Fibroblast of lung (primary cell): ENCODE data around the gene ARHGEF11. TPM values are rescaled to one million over a fixed set of nuclear protein-coding genes. Genes with fewer than 3 reads are reported as not detected.

Experiments used
- DNase-seq, 2 donors: peaks; one replicate each; pipeline versions ENCODE4 v3.0.0 to v3.0.0-alpha.2; 2010; ENCODE audit warnings: low read depth in 2 of 2
- H2AFZ ChIP-seq: 2 replicates; pipeline ENCODE4 v1.5.1; 2012; ENCODE audit warnings: low read length, control low read depth, inconsistent platforms
- H3K27ac ChIP-seq: 2 replicates; pipeline ENCODE4 v1.5.1; 2011; ENCODE audit warnings: low read length, control low read depth; ENCODE audit not compliant: insufficient read depth
- H3K27me3 ChIP-seq: 2 replicates; pipeline ENCODE4 v1.5.1; 2011; ENCODE audit warnings: mild to moderate bottlenecking, low read length; ENCODE audit not compliant: control insufficient read depth, insufficient read depth
- H3K36me3 ChIP-seq: 2 replicates; pipeline ENCODE4 v1.5.1; 2011; ENCODE audit warnings: low read length; ENCODE audit not compliant: control insufficient read depth, insufficient read depth
- H3K4me1 ChIP-seq: 2 replicates; pipeline ENCODE4 v1.5.1; 2011; ENCODE audit warnings: low read length; ENCODE audit not compliant: control insufficient read depth, insufficient read depth; ENCODE audit errors: extremely low read depth
- H3K4me2 ChIP-seq: 2 replicates; pipeline ENCODE4 v1.5.1; 2011; ENCODE audit warnings: low read length, control low read depth; ENCODE audit not compliant: insufficient read depth; ENCODE audit errors: extremely low read depth
- H3K4me3 ChIP-seq, 4 experiments: fragments of 200-600 bp in 1 of 4; sonication (generic) in 1 of 4; replicated peaks in 1 of 4; 2 replicates each; pipeline ENCODE4 v1.5.1; 2011 to 2016; ENCODE audit warnings: low read length in 4 of 4, low read depth in 3 of 4, mild to moderate bottlenecking in 3 of 4, control low read depth in 2 of 4, inconsistent platforms in 1 of 4, mixed read lengths in 1 of 4; ENCODE audit not compliant: insufficient read depth in 1 of 4; ENCODE audit errors: control extremely low read depth in 1 of 4
- H3K79me2 ChIP-seq: 2 replicates; pipeline ENCODE4 v1.5.1; 2012; ENCODE audit warnings: mild to moderate bottlenecking, low read length, inconsistent platforms; ENCODE audit not compliant: control insufficient read depth, insufficient read depth
- H3K9ac ChIP-seq: 2 replicates; pipeline ENCODE4 v1.5.1; 2011; ENCODE audit warnings: mild to moderate bottlenecking, low read length, control low read depth; ENCODE audit not compliant: insufficient read depth
- H3K9me3 ChIP-seq: 2 replicates; pipeline ENCODE4 v1.5.1; 2012; ENCODE audit warnings: low read depth, low read length; ENCODE audit not compliant: control insufficient read depth, insufficient read depth
- H4K20me1 ChIP-seq: 2 replicates; pipeline ENCODE4 v1.5.1; 2011; ENCODE audit warnings: low read length; ENCODE audit not compliant: control insufficient read depth, insufficient read depth; ENCODE audit errors: extremely low read depth
- CTCF ChIP-seq, 2 donors: IDR thresholded peaks in 1 of 2; conservative IDR thresholded peaks in 1 of 2; 1 replicate in 1 of 2; 2 replicates in 1 of 2; pipeline ENCODE4 v1.5.1; 2011 to 2012; ENCODE audit warnings: low read length in 2 of 2, control low read depth in 1 of 2, inconsistent platforms in 1 of 2, low read depth in 1 of 2, mild to moderate bottlenecking in 1 of 2
- EZH2 ChIP-seq: IDR thresholded peaks from 2 replicates; pipeline ENCODE4 v1.5.1; 2012; ENCODE audit warnings: low read length, control low read depth, mild to moderate bottlenecking; ENCODE audit errors: missing control alignments
- polyA plus RNA-seq, 2 donors: library from polyadenylated mRNA; depleted of rRNA in 1 of 2; stranded (reverse) in 1 of 2; unstranded in 1 of 2; fragments of >200 nt; gene quantifications; 2 replicates each; pipeline ENCODE4 v1.2.1, GENCODE V29; 2011 to 2012; ENCODE audit warnings: missing spikeins in 1 of 2
- total RNA-seq: library from RNA; depleted of rRNA; stranded (reverse); fragments of >200 nt; gene quantifications from 2 replicates; pipeline ENCODE4 v1.2.1, GENCODE V29; 2014

ARHGEF11 gene
- total and polyA plus RNA-seq, 2 donors (not counting 1 experiment from before 2014, with no cell fraction given) = 12.8 to 29.1 TPM

- no peak overlapping the region for H3K4me3 ChIP-seq
- H4K20me1 ChIP-seq = no peaks in the 10 kb centered on the region
- no peaks in the 10 kb centered on the region for H3K36me3 ChIP-seq
- TF ChIP-seq CTCF (conservative IDR thresholded peaks at IDR 0.05 in 1 of 2, IDR thresholded peaks at IDR 0.05 in 1 of 2; ENCODE audit: low read depth in 1 of 2, low read length in 2 of 2) (no peak), EZH2 (no peak)
- no peaks in the 10 kb centered on the region for H3K27me3 ChIP-seq
- DNase-seq = no peak
- no peak overlapping the region for H3K4me2 ChIP-seq
- H3K9ac ChIP-seq = no peak overlapping the region
- no peaks in the 10 kb centered on the region for H3K9me3 ChIP-seq
- peaks cover 6% of the 10 kb centered on the region for H3K4me1 ChIP-seq
- H2AFZ ChIP-seq = no peak overlapping the region
- H3K79me2 ChIP-seq = peaks cover 3% of the 10 kb centered on the region
- no peak overlapping the region for H3K27ac ChIP-seq
These were observed 33.7 kb downstream of the ARHGEF11 start for GRCh38 chr1:157011845-157012244.

GRCh38 chr1:157008502-157008901, 37.0 kb downstream of the ARHGEF11 start:
- no peak overlapping the region for H3K9ac ChIP-seq
- H3K27ac ChIP-seq = no peak overlapping the region
- H3K4me1 ChIP-seq = peaks cover 6% of the 10 kb centered on the region
- no peaks in the 10 kb centered on the region for H3K36me3 ChIP-seq
- TF ChIP-seq EZH2 (no peak), CTCF (conservative IDR thresholded peaks at IDR 0.05 in 1 of 2, IDR thresholded peaks at IDR 0.05 in 1 of 2; ENCODE audit: low read depth in 1 of 2, low read length in 2 of 2) (no peak)
- no peak overlapping the region for H3K4me3 ChIP-seq
- H3K9me3 ChIP-seq = no peaks in the 10 kb centered on the region
- no peaks in the 10 kb centered on the region for H3K27me3 ChIP-seq
- DNase-seq = no peak
- no peaks in the 10 kb centered on the region for H4K20me1 ChIP-seq
- H3K4me2 ChIP-seq = peak overlapping the region; percentile 29
- peaks cover 3% of the 10 kb centered on the region for H3K79me2 ChIP-seq
- no peak overlapping the region for H2AFZ ChIP-seq

GRCh38 chr1:157007306-157007705, 38.2 kb downstream of the ARHGEF11 start:
- TF ChIP-seq EZH2 (no peak), CTCF (conservative IDR thresholded peaks at IDR 0.05 in 1 of 2, IDR thresholded peaks at IDR 0.05 in 1 of 2; ENCODE audit: low read depth in 1 of 2, low read length in 2 of 2) (no peak)
- Histone ChIP-seq H3K9me3 (no peaks in the 10 kb centered on the region), H4K20me1 (no peaks in the 10 kb centered on the region), H2AFZ (no peak overlapping the region), H3K36me3 (no peaks in the 10 kb centered on the region), H3K4me2 (no peak overlapping the region), H3K27ac (no peak overlapping the region), H3K4me3 (no peak overlapping the region), H3K9ac (no peak overlapping the region), H3K4me1 (peaks cover 6% of the 10 kb centered on the region), H3K79me2 (peaks cover 3% of the 10 kb centered on the region), H3K27me3 (no peaks in the 10 kb centered on the region)
- DNase-seq = no peak
